Measurements from ENCODE around the gene TYW1. TPM values are rescaled to one million over a fixed set of nuclear protein-coding genes. Genes with fewer than 3 reads are reported as not detected.
A peak's percentile ranks its signal among the peaks of the same experiment; 100 is the strongest.
"Not testable (repeated sequence)": the region's sequence is repeated elsewhere in the genome, so short reads cannot be mapped to it uniquely, and the experiment has no call there.

Gene TYW1
- total and polyA plus RNA-seq, 2 of the 8 experiments (the other 6 are each of a cell fraction or from before 2014, with no cell fraction given): 8.8 to 16.2 TPM

DNA sequence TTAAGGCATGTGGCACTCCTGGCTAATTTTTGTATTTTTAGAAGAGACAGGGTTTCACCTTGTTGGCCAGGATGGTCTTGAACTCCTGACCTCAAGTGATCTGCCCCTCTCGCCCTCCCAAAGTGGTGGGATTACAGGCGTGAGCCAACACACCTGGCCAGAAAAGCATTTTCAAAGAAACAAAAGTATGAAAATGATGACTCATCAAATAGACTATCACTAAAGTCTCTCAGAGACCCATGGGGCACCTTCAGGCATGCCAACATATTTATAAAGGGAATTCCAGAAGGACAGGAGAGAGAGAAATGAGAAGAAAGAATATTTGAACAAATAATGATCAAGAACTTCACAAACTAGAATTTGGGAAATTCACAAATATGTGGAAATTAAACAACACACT is 114.7 kb downstream of the TYW1 start:
- H3K9ac ChIP-seq (replicated peaks in 1 of 4; ENCODE audit: extremely low read depth in 1 of 4, low read depth in 3 of 4, low read length in 3 of 4); POLR2A ChIA-PET (ENCODE audit: partially characterized antibody); H3K36me3 ChIP-seq (ENCODE audit: control insufficient read depth in 2 of 4, insufficient read depth in 4 of 4, low read length in 3 of 4); H3K23me2 ChIP-seq (ENCODE audit: low read depth, low read length); H4K8ac ChIP-seq (ENCODE audit: extremely low read depth, insufficient read depth, low read length); H3K79me2 ChIP-seq (ENCODE audit: control insufficient read depth in 1 of 2, insufficient read depth in 2 of 2, low read length in 2 of 2); H3K14ac ChIP-seq (ENCODE audit: insufficient read length); H2AFZ ChIP-seq (ENCODE audit: low read length); H3K27me3 ChIP-seq (replicated peaks in 1 of 4; ENCODE audit: control insufficient read depth in 3 of 4, extremely low read depth in 1 of 4, insufficient read depth in 3 of 4, low read length in 3 of 4); H4K20me1 ChIP-seq (replicated peaks in 1 of 2; ENCODE audit: control insufficient read depth in 1 of 2, insufficient read depth in 2 of 2, low read length in 2 of 2); H2BK120ac ChIP-seq (replicated peaks; ENCODE audit: low read depth, low read length); H2AK5ac ChIP-seq (ENCODE audit: low read depth, low read length); H2BK15ac ChIP-seq (ENCODE audit: low read length); H3K4me2 ChIP-seq (ENCODE audit: insufficient read depth in 1 of 2, low read depth in 2 of 2, low read length in 2 of 2); H3K27ac ChIP-seq (ENCODE audit: low read depth, low read length); H3K4me3 ChIP-seq (ENCODE audit: extremely low read depth in 1 of 4, insufficient read depth in 2 of 4, low read depth in 3 of 4, low read length in 4 of 4); H3K79me1 ChIP-seq (ENCODE audit: low read depth, low read length); H3K4ac ChIP-seq (replicated peaks; ENCODE audit: insufficient read length, low read depth, low read length); H2BK5ac ChIP-seq (ENCODE audit: low read depth, low read length); H4K5ac ChIP-seq (ENCODE audit: insufficient read length, low read depth, low read length); H3K18ac ChIP-seq (ENCODE audit: extremely low read depth, low read length); H3K56ac ChIP-seq (replicated peaks; ENCODE audit: insufficient read length, low read depth, low read length); DNase-seq (ENCODE audit: low read depth in 1 of 2, low spot score in 2 of 2); H3K4me1 ChIP-seq (replicated peaks in 1 of 4; ENCODE audit: control insufficient read depth in 3 of 4, insufficient read depth in 4 of 4, low read length in 3 of 4); FAIRE-seq; H3K9me3 ChIP-seq (ENCODE audit: insufficient read depth in 2 of 2, low read depth in 1 of 2, low read length in 1 of 2); H2BK12ac ChIP-seq (ENCODE audit: low read depth, low read length); CTCF ChIA-PET (ENCODE audit: partially characterized antibody); H4K91ac ChIP-seq (replicated peaks; ENCODE audit: insufficient read length, low read length); H2BK20ac ChIP-seq (ENCODE audit: low read length); H3K23ac ChIP-seq (ENCODE audit: insufficient read length): not testable (repeated sequence)
- WGBS, 2 experiments (ENCODE audit: extremely low coverage in 1 of 2, insufficient coverage in 1 of 2, insufficient read length in 1 of 2, insufficient replicate concordance in 2 of 2, low coverage in 1 of 2, low lambda C conversion rate in 2 of 2, missing lambda C conversion rate in 1 of 2): 90% methylated on average over 2 of the region's 2 CpGs; no CpG with 5 or more reads in 1 of the 2 experiments
- peak; percentile 77 for TF ChIP-seq MAFK (IDR thresholded peaks at IDR 0.05; ENCODE audit: low read depth, low read length)

DNA sequence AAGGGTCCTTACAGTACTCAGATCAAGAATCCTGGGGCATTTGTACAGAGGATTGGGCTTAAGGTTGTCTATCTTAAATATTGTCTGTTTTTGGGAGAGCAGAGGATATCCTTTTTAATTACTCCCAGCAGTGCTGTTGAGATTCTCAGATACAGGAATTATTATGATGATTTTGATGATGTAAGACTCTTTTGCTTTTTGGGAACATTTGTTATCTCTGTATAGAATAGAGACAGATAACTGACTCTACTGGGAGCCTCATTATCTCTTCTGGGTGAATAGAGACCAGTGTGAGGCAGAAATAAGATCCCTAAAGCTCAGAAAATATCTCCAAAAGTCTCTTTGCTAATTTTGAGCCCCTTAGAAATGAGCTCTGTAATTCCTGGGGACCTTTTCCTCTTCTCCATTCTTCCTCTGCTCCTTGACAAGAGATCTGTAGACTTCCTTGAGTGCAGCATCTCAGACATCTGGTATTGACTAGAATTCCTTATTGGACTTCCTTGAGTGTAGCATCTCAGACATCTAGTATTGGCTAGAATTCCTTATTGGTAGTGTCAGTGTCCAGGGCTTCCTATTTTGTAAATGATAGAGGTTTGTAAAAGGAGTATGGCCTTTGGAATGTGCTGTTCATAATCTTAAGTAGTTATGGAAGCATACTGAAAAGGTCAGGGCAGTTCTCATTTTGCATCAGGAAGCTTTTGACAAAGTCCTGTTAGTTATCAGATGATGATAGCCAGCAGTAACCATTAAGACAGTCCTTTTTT is 118.0 kb downstream of the TYW1 start:
- H2BK20ac ChIP-seq (ENCODE audit: low read length); H3K23me2 ChIP-seq (ENCODE audit: low read depth, low read length); H2BK5ac ChIP-seq (ENCODE audit: low read depth, low read length); H4K20me1 ChIP-seq (replicated peaks in 1 of 2; ENCODE audit: control insufficient read depth in 1 of 2, insufficient read depth in 2 of 2, low read length in 2 of 2); POLR2A ChIA-PET (ENCODE audit: partially characterized antibody); H4K91ac ChIP-seq (replicated peaks; ENCODE audit: insufficient read length, low read length); H3K27ac ChIP-seq (ENCODE audit: low read depth, low read length); H3K9ac ChIP-seq (replicated peaks in 1 of 4; ENCODE audit: extremely low read depth in 1 of 4, low read depth in 3 of 4, low read length in 3 of 4); H3K23ac ChIP-seq (ENCODE audit: insufficient read length); H3K9me3 ChIP-seq (ENCODE audit: insufficient read depth in 2 of 2, low read depth in 1 of 2, low read length in 1 of 2); H3K18ac ChIP-seq (ENCODE audit: extremely low read depth, low read length); H3K14ac ChIP-seq (ENCODE audit: insufficient read length); H2BK120ac ChIP-seq (replicated peaks; ENCODE audit: low read depth, low read length); H3K79me2 ChIP-seq (ENCODE audit: control insufficient read depth in 1 of 2, insufficient read depth in 2 of 2, low read length in 2 of 2); H3K79me1 ChIP-seq (ENCODE audit: low read depth, low read length); H3K4me2 ChIP-seq (ENCODE audit: insufficient read depth in 1 of 2, low read depth in 2 of 2, low read length in 2 of 2); H4K8ac ChIP-seq (ENCODE audit: extremely low read depth, insufficient read depth, low read length); H2BK15ac ChIP-seq (ENCODE audit: low read length); H3K56ac ChIP-seq (replicated peaks; ENCODE audit: insufficient read length, low read depth, low read length); H3K4ac ChIP-seq (replicated peaks; ENCODE audit: insufficient read length, low read depth, low read length); DNase-seq (ENCODE audit: low read depth in 1 of 2, low spot score in 2 of 2); FAIRE-seq; H3K36me3 ChIP-seq (ENCODE audit: control insufficient read depth in 2 of 4, insufficient read depth in 4 of 4, low read length in 3 of 4); H2AFZ ChIP-seq (ENCODE audit: low read length); H2AK5ac ChIP-seq (ENCODE audit: low read depth, low read length); H4K5ac ChIP-seq (ENCODE audit: insufficient read length, low read depth, low read length); H3K4me1 ChIP-seq (replicated peaks in 1 of 4; ENCODE audit: control insufficient read depth in 3 of 4, insufficient read depth in 4 of 4, low read length in 3 of 4); H2BK12ac ChIP-seq (ENCODE audit: low read depth, low read length); H3K27me3 ChIP-seq (replicated peaks in 1 of 4; ENCODE audit: control insufficient read depth in 3 of 4, extremely low read depth in 1 of 4, insufficient read depth in 3 of 4, low read length in 3 of 4); CTCF ChIA-PET (ENCODE audit: partially characterized antibody); H3K4me3 ChIP-seq (ENCODE audit: extremely low read depth in 1 of 4, insufficient read depth in 2 of 4, low read depth in 3 of 4, low read length in 4 of 4): not testable (repeated sequence)

Measured in H1 (cell line).